HG03342 (cell line): Measurements from ENCODE around the gene NPAS2.

Source experiments
- ATAC-seq: cut with Tn5 transposase; IDR thresholded peaks from one replicate; pipeline ENCODE4 v1.9.1; 2021; ENCODE audit warnings: mild to moderate bottlenecking, moderate library complexity; ENCODE audit not compliant: unreplicated experiment

NPAS2 gene

DNA sequence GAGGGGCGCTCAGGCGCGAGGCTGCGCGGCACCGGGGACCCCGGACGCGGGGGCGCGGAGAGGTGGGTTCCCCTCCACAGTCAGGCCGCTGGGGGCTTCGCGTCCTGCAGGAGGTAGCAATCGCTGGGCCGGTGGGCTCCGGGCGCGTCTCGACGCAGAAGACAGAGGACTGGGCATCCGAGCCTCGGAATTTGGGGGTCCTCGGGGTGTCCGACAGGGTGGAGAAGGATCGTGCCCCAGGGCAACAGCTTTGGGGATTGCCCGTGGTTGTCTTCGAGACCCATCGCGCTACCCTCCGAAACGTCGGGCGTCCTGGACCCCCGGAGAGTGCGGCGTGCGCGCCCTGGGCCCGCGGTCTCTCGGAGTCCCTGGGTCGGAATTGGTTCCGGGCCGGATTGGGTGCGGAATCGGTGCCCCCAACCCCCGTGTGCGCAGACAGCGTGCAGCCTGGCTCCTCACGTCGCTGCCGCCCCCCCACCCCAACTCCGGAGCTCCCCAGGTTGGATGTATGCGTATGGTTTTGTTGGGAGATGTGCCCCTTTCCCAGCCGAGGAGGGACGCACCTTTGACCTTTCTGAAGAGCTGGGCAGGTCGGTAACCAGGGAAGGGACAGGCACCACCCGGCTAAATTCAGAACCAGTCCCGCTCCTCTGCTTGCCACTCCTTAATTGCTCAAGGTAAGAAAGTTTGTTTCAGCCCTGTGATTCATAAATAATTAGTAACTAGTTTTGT lies 750 bp downstream of the NPAS2 start:
- no peak for ATAC-seq

DNA sequence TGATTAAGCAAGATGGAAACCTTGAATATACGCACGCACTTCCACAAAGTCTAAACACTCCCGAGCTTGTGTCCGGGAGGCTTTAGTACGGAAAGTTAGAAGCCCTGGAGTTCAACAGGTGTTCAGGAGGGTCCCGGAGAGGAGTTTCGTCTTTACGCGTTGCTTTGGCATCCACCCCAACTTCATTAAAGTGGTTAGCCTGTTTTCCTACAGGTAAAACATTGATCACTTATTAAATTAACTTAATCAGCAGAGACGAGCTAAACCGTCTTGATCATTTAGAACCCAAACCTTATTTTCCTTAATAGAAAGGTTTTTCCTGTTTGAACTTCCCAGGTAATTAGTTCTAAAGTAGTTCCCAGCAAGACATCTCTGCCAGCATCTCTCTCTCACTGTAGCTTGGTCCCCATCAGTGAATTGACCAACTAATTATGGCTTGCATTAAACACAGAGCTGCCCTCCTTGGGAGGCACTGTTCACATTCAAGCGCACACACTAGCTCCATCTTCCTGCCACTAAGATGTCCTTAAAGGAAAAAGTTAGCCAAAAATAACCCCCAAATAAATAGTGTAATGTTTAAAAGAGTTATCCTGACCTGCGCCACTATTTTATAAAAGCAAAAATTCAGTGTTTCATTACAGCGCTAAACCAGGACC lies 1.4 kb downstream of the NPAS2 start:
- ATAC-seq, result no peak

DNA sequence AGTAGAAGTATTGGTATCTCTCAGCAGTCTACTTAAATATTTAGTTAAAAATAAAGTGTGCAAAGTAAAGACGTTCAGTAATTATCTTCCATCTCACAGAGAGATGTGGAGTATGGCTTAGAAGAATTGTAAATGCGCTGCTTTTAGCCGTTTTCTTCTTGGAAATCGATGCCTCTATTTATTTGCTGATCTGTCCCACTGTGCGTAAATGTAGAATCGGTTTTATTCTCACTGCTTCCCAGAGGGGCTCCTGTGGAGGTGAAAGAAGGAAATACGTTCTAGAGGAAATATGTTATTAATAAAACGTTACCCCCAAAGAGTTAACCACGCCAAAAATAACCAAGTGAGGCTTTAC lies 1.9 kb downstream of the NPAS2 start:
- no peak for ATAC-seq

- no peak for ATAC-seq
These were observed 2.8 kb downstream of the NPAS2 start for GRCh38 chr2:100822587-100823248.

GRCh38 chr2:100823665-100824438 lies 3.9 kb downstream of the NPAS2 start:
- ATAC-seq, result no peak

- ATAC-seq, result no peak
These were observed 4.9 kb downstream of the NPAS2 start for GRCh38 chr2:100824842-100825241.

GRCh38 chr2:100826494-100826893 lies 6.6 kb downstream of the NPAS2 start:
- ATAC-seq, result no peak

DNA sequence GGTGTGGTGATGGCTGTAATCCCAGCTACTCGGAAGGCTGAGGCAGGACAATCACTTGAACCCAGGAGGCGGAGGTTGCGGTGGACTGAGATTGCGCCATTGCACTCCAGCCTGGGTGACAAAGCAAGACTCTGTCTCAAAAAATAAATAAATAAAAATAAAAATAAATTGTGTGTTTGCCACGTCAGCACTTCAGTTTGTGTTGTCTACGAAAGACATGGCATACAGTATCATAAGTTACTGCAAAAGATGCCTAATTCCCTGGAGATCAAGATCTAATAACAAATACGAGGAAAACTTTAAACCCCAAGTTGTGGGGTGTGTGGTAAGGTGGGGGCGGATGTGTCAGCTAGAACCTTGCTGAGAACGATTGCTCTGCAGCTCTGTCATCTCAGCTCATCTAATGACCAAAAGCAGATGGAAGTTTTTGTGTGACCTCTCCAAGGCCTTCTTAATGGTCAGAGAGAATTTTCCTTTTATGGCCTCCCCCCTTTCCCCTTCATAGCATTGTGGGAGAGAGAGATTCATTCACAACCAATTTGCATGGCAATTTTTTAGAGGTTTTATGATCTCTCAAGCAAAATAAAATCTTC lies 11.3 kb downstream of the NPAS2 start:
- no peak for ATAC-seq

DNA sequence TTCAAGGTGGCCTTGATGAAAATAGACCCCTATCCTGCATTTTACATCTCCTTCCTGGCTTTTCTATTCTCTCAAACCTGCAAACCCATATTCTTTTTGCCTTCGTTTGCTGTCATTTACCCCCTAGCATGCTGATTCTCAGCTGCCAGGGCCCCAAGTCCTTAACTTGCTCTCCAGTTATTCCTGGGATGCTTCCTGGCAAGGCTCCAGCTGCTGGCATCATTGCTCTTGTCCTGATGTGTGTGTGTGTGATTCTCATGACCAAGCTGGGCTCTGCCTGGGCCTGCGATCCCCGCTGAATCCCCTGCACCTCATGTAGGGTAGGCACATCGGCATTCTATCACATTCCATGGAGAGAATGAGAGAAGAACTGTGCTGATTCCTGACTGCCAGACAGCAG lies 11.9 kb downstream of the NPAS2 start:
- ATAC-seq, result no peak

- no peak for ATAC-seq
These were observed 12.9 kb downstream of the NPAS2 start for GRCh38 chr2:100832885-100833284.

- no peak for ATAC-seq
These were observed 13.4 kb downstream of the NPAS2 start for GRCh38 chr2:100833331-100833730.

GRCh38 chr2:100834221-100834620 lies 14.3 kb downstream of the NPAS2 start:
- no peak for ATAC-seq

DNA sequence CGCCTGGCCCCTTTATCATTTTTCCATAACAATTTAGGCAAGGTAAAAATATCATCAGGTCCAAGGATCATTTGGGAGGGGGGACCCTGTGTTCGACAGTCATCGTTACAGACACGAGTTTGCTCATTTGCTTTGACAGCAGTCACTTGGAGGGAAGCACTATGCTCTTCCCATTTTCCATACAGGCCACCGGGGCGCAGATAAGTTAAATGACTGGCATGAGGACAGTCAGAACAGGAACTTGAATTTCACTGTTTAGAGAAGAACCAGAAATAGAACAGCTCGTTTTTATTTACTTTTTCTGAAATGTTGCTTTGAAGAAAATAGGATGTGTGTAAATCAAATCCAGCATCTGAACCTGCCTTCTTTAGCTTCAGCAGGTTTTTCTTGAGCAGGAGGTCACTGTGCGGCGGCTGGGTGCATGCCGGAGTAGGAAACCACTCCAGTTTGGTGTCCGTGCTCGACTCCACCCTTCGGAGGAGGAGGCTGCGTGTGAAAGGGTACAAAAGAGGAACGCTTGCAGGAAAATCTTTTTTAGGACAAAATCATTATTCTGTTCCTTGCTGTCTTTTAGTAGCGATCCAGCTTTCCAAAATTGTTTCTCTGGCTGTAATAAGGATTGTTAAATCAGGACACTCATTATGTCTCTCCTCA lies 15.2 kb downstream of the NPAS2 start:
- ATAC-seq, result no peak

DNA sequence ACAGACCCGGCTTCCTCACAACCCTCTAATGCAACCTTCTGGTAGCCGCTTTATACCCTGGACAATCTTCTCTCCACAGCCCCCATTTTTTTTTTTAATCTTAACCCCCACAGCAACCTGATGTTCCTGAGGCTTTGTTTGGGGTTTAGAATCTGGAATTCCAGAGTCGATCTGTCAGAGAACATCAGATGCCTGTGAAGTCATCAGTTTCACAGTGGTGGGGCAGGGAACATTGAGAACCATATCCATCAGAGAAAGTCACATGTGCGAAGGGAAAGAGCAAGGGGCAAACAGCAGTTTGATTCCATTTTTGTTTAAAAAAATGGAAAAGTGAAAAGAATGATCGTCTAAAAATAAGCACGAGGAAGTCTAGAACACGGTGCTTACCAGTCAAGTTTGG lies 20.6 kb downstream of the NPAS2 start:
- ATAC-seq, result no peak

DNA sequence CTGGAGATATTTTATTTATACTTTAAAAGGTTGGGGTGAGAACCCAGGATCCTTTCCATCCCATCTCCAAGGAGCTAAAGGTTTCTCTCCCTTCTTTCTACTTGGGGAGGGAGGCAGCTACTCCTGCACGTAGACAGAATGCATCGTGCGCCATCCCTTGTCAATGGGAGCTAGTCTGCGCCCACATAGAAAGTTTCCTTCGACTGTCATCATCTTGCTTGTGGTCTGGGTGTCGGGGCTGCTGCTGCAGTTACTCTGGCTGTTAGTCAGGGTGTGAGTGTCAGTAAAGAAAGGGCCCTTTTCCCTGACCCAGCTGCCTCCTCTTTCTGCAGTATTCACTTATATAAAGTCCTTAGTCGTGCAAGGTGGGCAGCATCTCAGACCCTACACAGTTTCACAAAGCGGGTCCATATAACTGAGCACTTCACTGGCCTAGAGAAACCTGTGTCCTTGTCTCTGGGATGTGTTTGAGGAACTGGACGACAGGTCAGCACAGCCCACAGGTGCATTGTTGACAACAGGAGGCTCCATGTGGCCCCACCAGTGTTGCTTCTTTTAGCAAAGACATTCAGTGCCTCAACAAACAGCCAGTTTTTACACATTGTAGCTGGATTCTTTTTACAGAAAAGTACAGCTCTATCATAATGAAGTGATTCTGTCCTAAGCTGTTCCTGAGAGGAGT lies 22.4 kb downstream of the NPAS2 start:
- no peak for ATAC-seq

DNA sequence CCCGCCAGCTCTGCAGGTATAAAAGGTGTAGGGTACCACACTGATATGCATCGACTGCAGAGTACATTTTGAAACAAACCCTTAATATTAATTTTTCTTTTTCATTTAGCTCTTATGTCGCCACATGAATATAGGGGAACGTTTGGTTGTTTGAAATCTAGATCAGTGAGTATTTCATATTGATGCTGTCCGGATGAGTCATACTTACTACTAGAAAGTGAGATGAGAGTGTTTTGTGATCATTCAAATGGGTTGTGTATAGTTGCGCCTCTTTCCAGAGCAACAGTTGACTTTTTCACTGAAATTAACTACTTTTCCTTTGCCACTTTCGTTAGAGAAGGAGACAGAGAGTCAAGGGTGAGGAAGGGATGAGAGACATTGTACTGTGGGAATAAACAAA lies 24.6 kb downstream of the NPAS2 start:
- no peak for ATAC-seq

DNA sequence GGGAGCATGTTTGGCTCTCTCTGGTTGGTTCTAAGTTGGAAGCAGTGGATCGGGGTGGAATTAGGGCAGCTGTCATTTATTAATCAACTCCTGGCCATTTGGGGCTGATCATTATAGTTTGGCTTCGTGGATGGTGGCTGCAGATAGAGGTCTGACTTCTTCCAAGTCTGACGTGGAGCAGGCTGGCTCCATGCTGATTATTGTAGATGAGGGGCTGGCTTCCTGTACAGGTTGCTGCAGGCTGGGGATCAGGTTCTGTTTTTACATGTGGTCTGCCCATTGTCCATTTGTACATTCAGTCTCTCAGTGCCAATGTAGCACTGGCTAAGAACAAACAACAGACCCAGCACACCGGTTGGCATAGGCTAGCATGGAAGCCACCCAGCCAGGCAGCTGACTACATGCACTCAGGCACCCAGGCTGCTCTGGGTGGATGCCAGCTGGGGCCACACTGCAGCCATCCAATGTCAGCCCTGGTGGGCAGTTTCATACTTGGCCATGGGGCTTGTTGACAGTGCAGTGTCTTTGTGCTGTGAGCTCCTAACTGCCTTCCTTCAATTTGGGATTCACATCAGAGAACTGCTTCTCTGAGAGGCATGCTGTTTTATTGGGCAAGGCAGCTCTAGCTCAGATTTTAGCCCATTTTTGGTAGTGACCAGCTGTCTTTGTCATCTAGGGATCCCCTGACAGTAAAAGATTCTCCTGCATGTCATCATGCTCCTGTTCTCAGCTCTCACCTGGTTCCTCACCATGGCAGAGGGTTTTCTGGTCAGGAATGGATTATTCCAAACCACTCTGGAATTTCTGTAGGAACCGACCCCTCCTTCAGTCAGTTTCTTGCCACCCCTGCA lies 25.4 kb downstream of the NPAS2 start:
- no peak for ATAC-seq

GRCh38 chr2:100846716-100847115 lies 26.8 kb downstream of the NPAS2 start:
- no peak for ATAC-seq

DNA sequence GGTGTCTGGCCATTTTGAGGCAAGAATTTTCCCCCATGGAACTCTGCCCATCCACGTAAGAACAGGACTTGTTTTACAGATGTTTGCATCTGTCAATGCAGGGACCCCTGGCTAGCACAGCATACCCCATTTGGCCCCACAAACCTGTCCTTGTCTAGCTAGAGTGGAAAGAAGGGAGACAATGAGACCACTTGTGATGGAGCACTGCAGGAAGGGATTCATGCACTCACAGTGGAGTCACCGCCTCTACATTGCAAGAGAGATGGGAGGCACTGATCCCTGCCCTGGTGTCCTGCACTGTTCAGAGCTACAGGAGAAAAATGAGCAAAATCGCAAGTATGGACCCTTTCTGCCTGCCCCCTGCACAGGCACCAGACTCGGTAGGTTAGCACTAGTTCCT lies 32.5 kb downstream of the NPAS2 start:
- no peak for ATAC-seq
